PC-3 (cell line): ENCODE data around the gene APPBP2. TPM values are rescaled to one million over a fixed set of nuclear protein-coding genes. Genes with fewer than 3 reads are reported as not detected.
A peak's percentile ranks its signal among the peaks of the same experiment; 100 is the strongest.

Experiments used
- ATAC-seq: fragments of 200-7000 bp; cut with Tn5 transposase; 2 replicates; pipeline ENCODE4 v1.9.1; 2020; ENCODE audit warnings: mild to moderate bottlenecking, moderate library complexity
- BruUV-seq: library from RNA; stranded (reverse); fragments of 400-500 nt; replicated peaks from 2 replicates; lab custom pipeline; 2021; lab: Mats Ljungman, UMichigan
- CTCF ChIA-PET: fragments of 300-600 bp; sonication (Branson Sonifier 250); formaldehyde crosslinking; loops from one replicate; lab custom pipeline; 2022; ENCODE audit warnings: antibody characterized with exemption; lab: Charles Lee
- POLR2A ChIA-PET: fragments of 300-600 bp; sonication (Branson Sonifier 250); formaldehyde crosslinking; loops from one replicate; lab custom pipeline; 2022; ENCODE audit warnings: antibody characterized with exemption; ENCODE audit not compliant: unreplicated experiment; lab: Charles Lee
- DNase-seq: peaks from one replicate; pipeline ENCODE4 v3.0.0-alpha.2; 2015
- H2AFZ ChIP-seq: fragments of 300-600 bp; sonication (generic); 2 replicates; pipeline ENCODE4 v1.6.0; 2016; ENCODE audit warnings: antibody characterized with exemption, low read length
- H3F3A ChIP-seq: fragments of 300-600 bp; sonication (generic); one replicate; pipeline ENCODE4 v1.6.0; 2017; ENCODE audit warnings: antibody characterized with exemption, low read length, control low read depth, mild to moderate bottlenecking; ENCODE audit not compliant: unreplicated experiment
- H3K27ac ChIP-seq: fragments of 300-600 bp; sonication (generic); 2 replicates; pipeline ENCODE4 v1.5.1; 2016; ENCODE audit warnings: mild to moderate bottlenecking, low read length
- H3K27me3 ChIP-seq: fragments of 300-600 bp; sonication (generic); 2 replicates; pipeline ENCODE4 v1.6.1; 2016; ENCODE audit warnings: low read length, mixed read lengths
- H3K36me3 ChIP-seq: fragments of 300-600 bp; sonication (generic); 2 replicates; pipeline ENCODE4 v1.6.1; 2016; ENCODE audit warnings: low read depth, mixed run types, low read length, mixed read lengths
- H3K4me1 ChIP-seq: fragments of 300-600 bp; sonication (generic); 2 replicates; pipeline ENCODE4 v1.5.1; 2016; ENCODE audit warnings: low read length; ENCODE audit not compliant: insufficient read depth
- H3K4me2 ChIP-seq: fragments of 300-600 bp; sonication (generic); 2 replicates; pipeline ENCODE4 v1.6.0; 2016; ENCODE audit warnings: low read length
- H3K4me3 ChIP-seq: fragments of 300-600 bp; sonication (generic); 2 replicates; pipeline ENCODE4 v1.5.1; 2016; ENCODE audit warnings: mild to moderate bottlenecking, low read length, mixed read lengths
- H3K79me2 ChIP-seq: fragments of 300-600 bp; sonication (generic); 2 replicates; pipeline ENCODE4 v1.6.1; 2017; ENCODE audit warnings: low read length, mixed read lengths
- H3K9ac ChIP-seq: fragments of 300-600 bp; sonication (generic); 2 replicates; pipeline ENCODE4 v1.6.0; 2016; ENCODE audit warnings: mild to moderate bottlenecking, low read length
- H3K9me2 ChIP-seq: fragments of 300-600 bp; sonication (generic); replicated peaks from 2 replicates; pipeline ENCODE4 v1.6.1; 2016; ENCODE audit warnings: mixed run types, low read length, mixed read lengths
- H3K9me3 ChIP-seq: fragments of 300-600 bp; sonication (generic); 2 replicates; pipeline ENCODE4 v1.6.1; 2016; ENCODE audit warnings: low read length, mixed read lengths
- H4K20me1 ChIP-seq: fragments of 300-600 bp; sonication (generic); 2 replicates; pipeline ENCODE4 v1.6.1; 2016; ENCODE audit warnings: low read length, mixed read lengths
- EZH2 ChIP-seq: fragments of 300-600 bp; sonication (generic); IDR thresholded peaks from one replicate; pipeline ENCODE4 v1.6.1; 2017; ENCODE audit warnings: antibody characterized with exemption, mild to moderate bottlenecking, low read length; ENCODE audit not compliant: unreplicated experiment
- EZH2phosphoT487 ChIP-seq: fragments of 300-600 bp; sonication (generic); IDR thresholded peaks from 2 replicates; pipeline ENCODE4 v1.6.1; 2018; ENCODE audit warnings: mild to moderate bottlenecking, antibody characterized with exemption, low read length, borderline replicate concordance
- intact Hi-C: fragments of 100-400 bp; cut with micrococcal nuclease; formaldehyde crosslinking; loops from 2 replicates; pipeline ENCODE4 v1.9.0; 2023
- total RNA-seq: library from RNA; depleted of rRNA; stranded (reverse); fragments of >200 nt; gene quantifications from 2 replicates; pipeline ENCODE4 v1.2.3, GENCODE V29; 2014
- TF ChIP-seq, protein P1 (sequence below): fragments of 300-600 bp; sonication (generic); conservative IDR thresholded peaks from 2 replicates; pipeline ENCODE4 v1.5.1; 2017; ENCODE audit warnings: antibody characterized with exemption, low read depth, mild to moderate bottlenecking, low read length

The APPBP2 gene
- total RNA-seq, 1 experiment from 2014 or later: 17.1 TPM

DNA sequence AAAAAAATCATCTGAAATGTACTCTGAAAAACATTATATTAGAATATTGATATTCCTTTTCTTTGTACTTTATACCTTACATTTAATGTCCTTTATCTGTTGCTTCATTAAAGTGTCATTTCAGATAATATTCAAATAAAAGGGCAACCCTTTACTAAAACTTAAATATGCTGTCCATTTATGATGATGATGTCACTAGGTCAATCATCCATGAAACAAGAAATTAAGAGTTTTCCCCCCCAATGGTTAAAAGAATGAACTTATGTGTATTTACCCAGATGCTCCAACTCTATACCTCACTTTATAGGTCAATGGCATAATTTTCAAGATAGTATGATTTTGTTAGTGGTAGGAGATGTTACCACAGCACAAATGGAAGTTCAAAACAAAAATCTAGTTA is 15.3 kb downstream of the APPBP2 start:
- no peak overlapping the region for H3K27ac ChIP-seq
- H3K9me3 ChIP-seq: no peaks in the 10 kb centered on the region
- DNase-seq (no peak), ATAC-seq (no peak)
- no peaks in the 10 kb centered on the region for H3F3A ChIP-seq
- no peak for TF ChIP-seq EZH2
- TF ChIP-seq, protein P1, sequence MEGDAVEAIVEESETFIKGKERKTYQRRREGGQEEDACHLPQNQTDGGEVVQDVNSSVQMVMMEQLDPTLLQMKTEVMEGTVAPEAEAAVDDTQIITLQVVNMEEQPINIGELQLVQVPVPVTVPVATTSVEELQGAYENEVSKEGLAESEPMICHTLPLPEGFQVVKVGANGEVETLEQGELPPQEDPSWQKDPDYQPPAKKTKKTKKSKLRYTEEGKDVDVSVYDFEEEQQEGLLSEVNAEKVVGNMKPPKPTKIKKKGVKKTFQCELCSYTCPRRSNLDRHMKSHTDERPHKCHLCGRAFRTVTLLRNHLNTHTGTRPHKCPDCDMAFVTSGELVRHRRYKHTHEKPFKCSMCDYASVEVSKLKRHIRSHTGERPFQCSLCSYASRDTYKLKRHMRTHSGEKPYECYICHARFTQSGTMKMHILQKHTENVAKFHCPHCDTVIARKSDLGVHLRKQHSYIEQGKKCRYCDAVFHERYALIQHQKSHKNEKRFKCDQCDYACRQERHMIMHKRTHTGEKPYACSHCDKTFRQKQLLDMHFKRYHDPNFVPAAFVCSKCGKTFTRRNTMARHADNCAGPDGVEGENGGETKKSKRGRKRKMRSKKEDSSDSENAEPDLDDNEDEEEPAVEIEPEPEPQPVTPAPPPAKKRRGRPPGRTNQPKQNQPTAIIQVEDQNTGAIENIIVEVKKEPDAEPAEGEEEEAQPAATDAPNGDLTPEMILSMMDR: no peak
- TF ChIP-seq EZH2phosphoT487: no peak
- no peaks in the 10 kb centered on the region for H3K27me3 ChIP-seq
- H3K4me3 ChIP-seq: no peak overlapping the region
- H3K79me2 ChIP-seq: peaks cover 74% of the 10 kb centered on the region
- no peak overlapping the region for H3K9ac ChIP-seq
- BruUV-seq: no TSS peak
- H2AFZ ChIP-seq: no peak overlapping the region
- peaks cover 4% of the 10 kb centered on the region; the same call in 1 of the 2 replicates for H3K36me3 ChIP-seq
- H3K4me1 ChIP-seq: peaks cover 15% of the 10 kb centered on the region
- ChIA-PET POLR2A (no interaction called here), CTCF (no interaction called here)
- intact Hi-C loops: no loop called here
- H4K20me1 ChIP-seq: no peaks in the 10 kb centered on the region
- no peak overlapping the region for H3K4me2 ChIP-seq
- H3K9me2 ChIP-seq: no peaks in the 10 kb centered on the region

DNA sequence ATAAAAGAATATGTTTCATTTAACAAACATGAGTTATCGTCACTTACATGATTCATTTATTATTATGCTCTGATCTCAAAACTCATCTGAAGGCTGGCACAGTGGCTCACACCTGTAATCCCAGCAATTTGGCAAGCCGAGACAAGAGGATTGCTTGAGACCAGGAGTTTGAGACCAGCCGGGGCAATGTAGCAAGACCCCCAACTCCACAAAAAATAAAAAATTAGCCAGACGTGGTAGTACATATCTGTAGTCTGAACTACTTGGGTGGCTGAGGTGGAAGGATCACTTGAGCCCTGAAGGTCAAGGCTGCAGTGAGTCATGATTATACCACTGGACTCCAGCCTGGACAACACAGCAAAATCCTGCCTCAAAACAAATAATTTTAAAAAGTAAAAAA is 16.0 kb downstream of the APPBP2 start:
- H4K20me1 ChIP-seq: no peaks in the 10 kb centered on the region
- ATAC-seq: peak; percentile 12; the same call in 1 of the 2 replicates
- no peak for TF ChIP-seq EZH2
- no peak for TF ChIP-seq EZH2phosphoT487
- TF ChIP-seq, protein P1: no peak

DNA sequence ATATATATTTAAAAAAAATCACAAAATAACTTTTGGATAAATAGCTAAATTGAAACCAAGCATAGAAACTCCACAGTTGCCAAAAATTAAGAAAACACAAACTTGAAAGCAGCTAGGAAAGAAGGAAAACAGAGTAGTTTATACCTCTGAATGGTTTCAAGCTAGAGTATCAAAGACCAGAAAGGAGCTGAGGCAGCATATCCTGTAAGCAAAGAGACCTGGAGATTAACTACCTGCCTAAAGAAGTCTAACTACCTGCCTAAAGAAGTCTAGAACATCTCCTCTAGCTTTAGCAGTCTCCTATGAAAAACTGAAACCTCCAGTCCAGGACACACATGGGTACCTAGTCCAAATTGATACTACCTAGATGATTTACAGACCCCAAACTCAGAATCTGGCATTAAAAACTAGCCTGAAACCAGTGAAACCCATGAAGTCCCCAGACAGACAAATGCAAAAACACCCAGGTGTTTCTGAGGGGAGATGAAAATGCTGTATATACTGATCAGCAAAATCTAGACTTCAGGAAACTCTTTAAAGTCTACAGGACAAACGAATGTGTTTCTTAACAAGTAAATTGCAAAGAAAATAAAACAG is 17.6 kb downstream of the APPBP2 start:
- ATAC-seq: no peak
- BruUV-seq: no TSS peak
- POLR2A ChIA-PET: interaction anchor here (0.6 kb wide), 1 partner anchor 15 kb away, joined by 14 read pairs; no protein-coding TSS in a partner anchor

More for the DNA sequence above, 16.0 kb downstream of the APPBP2 start:
- H3K27me3 ChIP-seq: no peaks in the 10 kb centered on the region
- no peak overlapping the region for H3K9ac ChIP-seq
- no peak overlapping the region for H3K27ac ChIP-seq
- no TSS peak for BruUV-seq
- DNase-seq: no peak
- H2AFZ ChIP-seq: no peak overlapping the region
- H3K4me3 ChIP-seq: no peak overlapping the region
- no peaks in the 10 kb centered on the region for H3K9me2 ChIP-seq
- H3F3A ChIP-seq: no peaks in the 10 kb centered on the region
- ChIA-PET POLR2A (no interaction called here), CTCF (no interaction called here)
- H3K4me2 ChIP-seq: no peak overlapping the region
- peaks cover 74% of the 10 kb centered on the region for H3K79me2 ChIP-seq
- H3K4me1 ChIP-seq: peaks cover 16% of the 10 kb centered on the region
- H3K9me3 ChIP-seq: no peaks in the 10 kb centered on the region
- intact Hi-C loops: no loop called here
- H3K36me3 ChIP-seq: peaks cover 4% of the 10 kb centered on the region; the same call in 1 of the 2 replicates

More for the DNA sequence above, 17.6 kb downstream of the APPBP2 start:
- Histone ChIP-seq H3K36me3 (no peaks in the 10 kb centered on the region; the same call in 1 of the 2 replicates), H3K27me3 (no peaks in the 10 kb centered on the region), H3K9me3 (no peaks in the 10 kb centered on the region), H3K27ac (no peak overlapping the region), H3K4me2 (no peak overlapping the region), H3K4me1 (peaks cover 16% of the 10 kb centered on the region), H2AFZ (no peak overlapping the region), H4K20me1 (no peaks in the 10 kb centered on the region), H3K79me2 (peaks cover 78% of the 10 kb centered on the region), H3K9me2 (no peaks in the 10 kb centered on the region), H3F3A (no peaks in the 10 kb centered on the region), H3K9ac (no peak overlapping the region), H3K4me3 (no peak overlapping the region)
- TF ChIP-seq, protein P1: no peak
- no peak for TF ChIP-seq EZH2phosphoT487
- TF ChIP-seq EZH2: no peak
- DNase-seq: no peak
- CTCF ChIA-PET: no interaction called here
- intact Hi-C loops: no loop called here
